Measurements from ENCODE around the gene SRL. TPM values are rescaled to one million over a fixed set of nuclear protein-coding genes. Genes with fewer than 3 reads are reported as not detected.

SRL gene
- total and polyA plus RNA-seq, 2 donors (not counting 1 experiment from before 2014, with no cell fraction given), result not detected

DNA sequence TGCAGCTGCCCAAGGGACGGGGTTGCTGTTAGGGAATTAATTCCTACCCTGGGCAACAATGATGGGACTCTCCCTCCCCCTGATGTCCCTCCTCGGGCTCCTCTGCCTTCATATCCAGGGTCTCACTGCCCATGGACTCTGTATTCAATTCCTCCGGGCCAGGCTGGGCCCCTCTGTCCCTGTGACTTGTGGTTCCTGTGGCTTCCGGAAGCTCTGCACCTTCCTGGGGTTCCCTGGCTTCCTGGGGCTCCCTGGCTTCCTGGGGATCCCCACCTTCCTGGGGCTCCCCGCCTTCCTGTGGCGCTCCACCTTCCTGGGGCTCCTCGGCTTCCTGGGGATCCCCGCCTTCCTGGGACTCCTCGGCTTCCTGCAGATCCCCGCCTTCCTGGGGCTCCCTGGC, 35.2 kb downstream of the SRL start:
- H3K4me1 ChIP-seq (ENCODE audit: control insufficient read depth in 2 of 2, insufficient read depth in 2 of 2, low read length in 2 of 2), result no peaks in the 10 kb centered on the region
- POLR2A ChIA-PET, result no interaction called here
- no peak overlapping the region for H3K4me3 ChIP-seq (ENCODE audit: control extremely low read depth in 1 of 5, extremely low read depth in 1 of 5, insufficient read depth in 1 of 5, low read depth in 2 of 5, low read length in 4 of 5)
- H3K9me3 Mint-ChIP-seq (ENCODE audit: insufficient read depth), result no peaks in the 10 kb centered on the region
- DNase-seq, result no peak
- peaks cover 0 to 6% (median 1%) of the 10 kb centered on the region in 4 experiments for H3K27me3 ChIP-seq (replicated peaks in 1 of 4; ENCODE audit: control extremely low read depth in 1 of 4, control insufficient read depth in 3 of 4, insufficient read depth in 4 of 4, low read length in 3 of 4)
- TF ChIP-seq EZH2 (IDR thresholded peaks at IDR 0.05; ENCODE audit: borderline replicate concordance, insufficient read depth, low read depth, low read length, poor library complexity, severe bottlenecking), result no peak
- TF ChIP-seq, protein P1, sequence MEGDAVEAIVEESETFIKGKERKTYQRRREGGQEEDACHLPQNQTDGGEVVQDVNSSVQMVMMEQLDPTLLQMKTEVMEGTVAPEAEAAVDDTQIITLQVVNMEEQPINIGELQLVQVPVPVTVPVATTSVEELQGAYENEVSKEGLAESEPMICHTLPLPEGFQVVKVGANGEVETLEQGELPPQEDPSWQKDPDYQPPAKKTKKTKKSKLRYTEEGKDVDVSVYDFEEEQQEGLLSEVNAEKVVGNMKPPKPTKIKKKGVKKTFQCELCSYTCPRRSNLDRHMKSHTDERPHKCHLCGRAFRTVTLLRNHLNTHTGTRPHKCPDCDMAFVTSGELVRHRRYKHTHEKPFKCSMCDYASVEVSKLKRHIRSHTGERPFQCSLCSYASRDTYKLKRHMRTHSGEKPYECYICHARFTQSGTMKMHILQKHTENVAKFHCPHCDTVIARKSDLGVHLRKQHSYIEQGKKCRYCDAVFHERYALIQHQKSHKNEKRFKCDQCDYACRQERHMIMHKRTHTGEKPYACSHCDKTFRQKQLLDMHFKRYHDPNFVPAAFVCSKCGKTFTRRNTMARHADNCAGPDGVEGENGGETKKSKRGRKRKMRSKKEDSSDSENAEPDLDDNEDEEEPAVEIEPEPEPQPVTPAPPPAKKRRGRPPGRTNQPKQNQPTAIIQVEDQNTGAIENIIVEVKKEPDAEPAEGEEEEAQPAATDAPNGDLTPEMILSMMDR (IDR thresholded peaks at IDR 0.05), result no peak
- intact Hi-C loops (cut with micrococcal nuclease), result no loop called here
- peaks cover 6% of the 10 kb centered on the region for H3K27me3 Mint-ChIP-seq
- no peaks in the 10 kb centered on the region for H4K20me1 ChIP-seq (ENCODE audit: control insufficient read depth, insufficient read depth, low read length, poor library complexity, severe bottlenecking)
- H3K79me2 ChIP-seq (ENCODE audit: control insufficient read depth, insufficient read depth, low read length), result no peaks in the 10 kb centered on the region
- H3K9me3 ChIP-seq (ENCODE audit: control extremely low read depth in 1 of 3, control insufficient read depth in 2 of 3, insufficient read depth in 1 of 3, low read length in 2 of 3), result no peaks in the 10 kb centered on the region
- no peak overlapping the region for H3K4me3 Mint-ChIP-seq
- no peak overlapping the region for H3K9ac ChIP-seq (ENCODE audit: low read length)
- CTCF ChIA-PET, result no interaction called here
- H2AFZ ChIP-seq (ENCODE audit: insufficient read depth, low read depth, low read length, poor library complexity, severe bottlenecking), result no peak overlapping the region
- H3K27ac ChIP-seq (ENCODE audit: low read length in 2 of 2), result no peak overlapping the region
- WGBS (ENCODE audit: insufficient coverage), result 8% methylated on average over 9 of the region's 10 CpGs
- no peak for ATAC-seq (ENCODE audit: low read depth)
- no peak overlapping the region for H3K27ac Mint-ChIP-seq
- no peaks in the 10 kb centered on the region for H3K4me1 Mint-ChIP-seq
- no peak overlapping the region for H3K4me2 ChIP-seq (replicated peaks; ENCODE audit: low read depth, low read length, poor library complexity, severe bottlenecking)
- no peaks in the 10 kb centered on the region for H3K36me3 ChIP-seq (replicated peaks in 1 of 2; ENCODE audit: control extremely low read depth in 1 of 2, control insufficient read depth in 1 of 2, extremely low read depth in 1 of 2, insufficient read depth in 2 of 2, low read length in 1 of 2)

DNA sequence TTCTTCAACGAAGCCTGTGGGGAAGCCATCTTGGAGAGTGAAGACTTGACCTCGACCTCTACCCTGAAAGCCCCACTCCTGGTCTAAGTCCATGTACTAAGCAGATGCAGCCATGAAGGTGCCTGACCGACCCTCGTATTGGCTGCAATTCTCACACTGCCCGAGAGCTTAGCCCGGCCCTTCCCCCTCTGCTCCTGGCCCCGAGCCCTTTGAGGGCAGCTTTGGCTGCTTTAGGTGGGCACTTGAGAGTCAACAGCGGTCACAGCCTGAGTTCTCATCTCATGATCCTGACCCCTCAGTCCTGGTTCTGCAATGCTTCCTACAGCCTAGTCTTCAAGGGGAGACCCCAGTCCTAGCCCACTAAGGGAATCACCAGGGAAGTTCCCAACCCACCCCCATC, 35.9 kb downstream of the SRL start:
- H3K9me3 Mint-ChIP-seq (ENCODE audit: insufficient read depth), result no peaks in the 10 kb centered on the region
- H4K20me1 ChIP-seq (ENCODE audit: control insufficient read depth, insufficient read depth, low read length, poor library complexity, severe bottlenecking), result no peaks in the 10 kb centered on the region
- WGBS (ENCODE audit: insufficient coverage), result 86% methylated on average over 8 of the region's 8 CpGs
- TF ChIP-seq EZH2 (IDR thresholded peaks at IDR 0.05; ENCODE audit: borderline replicate concordance, insufficient read depth, low read depth, low read length, poor library complexity, severe bottlenecking), result no peak
- TF ChIP-seq, protein P1 (IDR thresholded peaks at IDR 0.05), result no peak
- no peaks in the 10 kb centered on the region for H3K9me3 ChIP-seq (ENCODE audit: control extremely low read depth in 1 of 3, control insufficient read depth in 2 of 3, insufficient read depth in 1 of 3, low read length in 2 of 3)
- DNase-seq, result no peak
- H3K4me1 Mint-ChIP-seq, result no peaks in the 10 kb centered on the region
- peaks cover 6% of the 10 kb centered on the region for H3K27me3 Mint-ChIP-seq
- H3K27ac Mint-ChIP-seq, result no peak overlapping the region
- H3K4me3 ChIP-seq (ENCODE audit: control extremely low read depth in 1 of 5, extremely low read depth in 1 of 5, insufficient read depth in 1 of 5, low read depth in 2 of 5, low read length in 4 of 5), result no peak overlapping the region
- CTCF ChIA-PET, result no interaction called here
- no peak overlapping the region for H3K4me3 Mint-ChIP-seq
- no peaks in the 10 kb centered on the region for H3K36me3 ChIP-seq (replicated peaks in 1 of 2; ENCODE audit: control extremely low read depth in 1 of 2, control insufficient read depth in 1 of 2, extremely low read depth in 1 of 2, insufficient read depth in 2 of 2, low read length in 1 of 2)
- POLR2A ChIA-PET, result no interaction called here
- no peak for ATAC-seq (ENCODE audit: low read depth)
- no peak overlapping the region for H3K4me2 ChIP-seq (replicated peaks; ENCODE audit: low read depth, low read length, poor library complexity, severe bottlenecking)
- no peaks in the 10 kb centered on the region for H3K79me2 ChIP-seq (ENCODE audit: control insufficient read depth, insufficient read depth, low read length)
- no peaks in the 10 kb centered on the region for H3K4me1 ChIP-seq (ENCODE audit: control insufficient read depth in 2 of 2, insufficient read depth in 2 of 2, low read length in 2 of 2)
- H2AFZ ChIP-seq (ENCODE audit: insufficient read depth, low read depth, low read length, poor library complexity, severe bottlenecking), result no peak overlapping the region
- intact Hi-C loops (cut with micrococcal nuclease), result no loop called here
- no peak overlapping the region for H3K9ac ChIP-seq (ENCODE audit: low read length)
- H3K27me3 ChIP-seq (replicated peaks in 1 of 4; ENCODE audit: control extremely low read depth in 1 of 4, control insufficient read depth in 3 of 4, insufficient read depth in 4 of 4, low read length in 3 of 4), result peaks cover 0 to 6% (median 1%) of the 10 kb centered on the region in 4 experiments
- H3K27ac ChIP-seq (ENCODE audit: low read length in 2 of 2), result no peak overlapping the region
